ENCODE data around the gene TPK1. TPM values are rescaled to one million over a fixed set of nuclear protein-coding genes. Genes with fewer than 3 reads are reported as not detected.

Gene TPK1
- total RNA-seq, 1 donor from 2014 or later = 14.5 TPM

DNA sequence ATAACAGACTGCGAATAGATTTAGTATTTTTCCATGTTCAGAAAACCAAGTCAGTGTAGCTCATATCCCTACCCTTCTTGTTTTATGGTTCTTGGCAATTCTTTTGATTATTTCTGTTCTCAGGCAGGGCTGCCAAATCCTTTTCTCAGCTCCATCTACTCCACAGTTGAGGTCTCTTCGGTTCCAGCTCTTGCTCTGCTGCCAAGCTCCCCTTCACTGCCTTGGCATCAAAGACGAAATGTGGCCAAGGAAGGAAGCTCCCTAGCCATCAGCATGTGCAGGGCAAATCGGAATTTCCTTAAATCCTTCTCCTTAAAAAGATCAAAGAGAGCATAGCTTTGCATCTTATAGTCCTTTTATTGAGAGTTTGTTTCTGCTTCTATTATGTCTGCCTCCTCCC, 315.9 kb downstream of the TPK1 start:
- Mint-ChIP-seq H3K9me3 (no peaks in the 10 kb centered on the region), H3K4me3 (no peak overlapping the region), H3K27me3 (ENCODE audit: insufficient read depth, low read depth) (peaks cover 3% of the 10 kb centered on the region), H3K27ac (no peak overlapping the region), H3K4me1 (peaks cover 2% of the 10 kb centered on the region), H3K36me3 (no peaks in the 10 kb centered on the region)
- DNase-seq (ENCODE audit: low spot score) = no peak
- H3K79me2 ChIP-seq (ENCODE audit: low read depth) = no peaks in the 10 kb centered on the region
- H3K27ac ChIP-seq = no peak overlapping the region
- H3K9ac ChIP-seq = no peak overlapping the region
- H3F3A ChIP-seq (ENCODE audit: low read depth) = no peaks in the 10 kb centered on the region
- no peaks in the 10 kb centered on the region for H4K20me1 ChIP-seq (ENCODE audit: low read depth)
- no peaks in the 10 kb centered on the region for H3K36me3 ChIP-seq
- H2AFZ ChIP-seq (replicated peaks) = no peak overlapping the region
- no peaks in the 10 kb centered on the region for H3K4me1 ChIP-seq
- H3K9me3 ChIP-seq (ENCODE audit: low read depth) = no peaks in the 10 kb centered on the region
- no peak for TF ChIP-seq EZH2phosphoT487 (IDR thresholded peaks at IDR 0.05)
- no peak for TF ChIP-seq EZH2 (IDR thresholded peaks at IDR 0.05)
- TF ChIP-seq, protein P1, sequence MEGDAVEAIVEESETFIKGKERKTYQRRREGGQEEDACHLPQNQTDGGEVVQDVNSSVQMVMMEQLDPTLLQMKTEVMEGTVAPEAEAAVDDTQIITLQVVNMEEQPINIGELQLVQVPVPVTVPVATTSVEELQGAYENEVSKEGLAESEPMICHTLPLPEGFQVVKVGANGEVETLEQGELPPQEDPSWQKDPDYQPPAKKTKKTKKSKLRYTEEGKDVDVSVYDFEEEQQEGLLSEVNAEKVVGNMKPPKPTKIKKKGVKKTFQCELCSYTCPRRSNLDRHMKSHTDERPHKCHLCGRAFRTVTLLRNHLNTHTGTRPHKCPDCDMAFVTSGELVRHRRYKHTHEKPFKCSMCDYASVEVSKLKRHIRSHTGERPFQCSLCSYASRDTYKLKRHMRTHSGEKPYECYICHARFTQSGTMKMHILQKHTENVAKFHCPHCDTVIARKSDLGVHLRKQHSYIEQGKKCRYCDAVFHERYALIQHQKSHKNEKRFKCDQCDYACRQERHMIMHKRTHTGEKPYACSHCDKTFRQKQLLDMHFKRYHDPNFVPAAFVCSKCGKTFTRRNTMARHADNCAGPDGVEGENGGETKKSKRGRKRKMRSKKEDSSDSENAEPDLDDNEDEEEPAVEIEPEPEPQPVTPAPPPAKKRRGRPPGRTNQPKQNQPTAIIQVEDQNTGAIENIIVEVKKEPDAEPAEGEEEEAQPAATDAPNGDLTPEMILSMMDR (IDR thresholded peaks at IDR 0.05) = no peak
- no peak overlapping the region for H3K4me3 ChIP-seq
- no peaks in the 10 kb centered on the region for H3K27me3 ChIP-seq
- no peak overlapping the region for H3K4me2 ChIP-seq

DNA sequence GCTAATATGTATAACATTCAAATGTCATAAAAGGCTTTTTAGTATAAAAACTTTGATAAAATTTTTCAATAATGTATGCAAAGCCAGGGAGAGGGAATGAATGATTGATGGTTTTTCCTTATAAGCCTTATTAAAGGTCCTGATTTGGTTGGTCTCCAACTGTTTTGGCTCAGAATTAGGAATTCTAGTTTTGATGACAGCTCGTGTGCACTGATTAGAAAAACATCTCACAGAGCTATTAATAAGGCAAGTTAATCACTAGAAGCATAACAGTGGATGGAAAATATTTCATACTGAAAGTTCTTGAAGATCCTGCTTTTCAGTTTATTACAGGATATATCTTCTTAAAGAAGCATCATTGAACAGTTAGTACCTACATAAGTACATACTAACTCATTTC, 317.5 kb downstream of the TPK1 start:
- H4K20me1 ChIP-seq (ENCODE audit: low read depth) = no peaks in the 10 kb centered on the region
- DNase-seq (ENCODE audit: low spot score) = no peak
- no peaks in the 10 kb centered on the region for H3K4me1 ChIP-seq
- H3K36me3 ChIP-seq = no peaks in the 10 kb centered on the region
- H3K27me3 ChIP-seq = no peaks in the 10 kb centered on the region
- TF ChIP-seq, protein P1 (IDR thresholded peaks at IDR 0.05) = no peak
- TF ChIP-seq EZH2phosphoT487 (IDR thresholded peaks at IDR 0.05) (no peak), EZH2 (IDR thresholded peaks at IDR 0.05) (no peak)
- H3K9me3 ChIP-seq (ENCODE audit: low read depth) = no peaks in the 10 kb centered on the region
- H3K79me2 ChIP-seq (ENCODE audit: low read depth) = no peaks in the 10 kb centered on the region
- no peaks in the 10 kb centered on the region for H3F3A ChIP-seq (ENCODE audit: low read depth)
- no peak overlapping the region for H3K27ac ChIP-seq
- no peak overlapping the region for H2AFZ ChIP-seq (replicated peaks)
- Mint-ChIP-seq H3K4me3 (no peak overlapping the region), H3K27me3 (ENCODE audit: insufficient read depth, low read depth) (peaks cover 3% of the 10 kb centered on the region), H3K4me1 (peaks cover 4% of the 10 kb centered on the region), H3K27ac (no peak overlapping the region), H3K36me3 (no peaks in the 10 kb centered on the region), H3K9me3 (no peaks in the 10 kb centered on the region)
- H3K4me2 ChIP-seq = no peak overlapping the region
- no peak overlapping the region for H3K4me3 ChIP-seq
- no peak overlapping the region for H3K9ac ChIP-seq

DNA sequence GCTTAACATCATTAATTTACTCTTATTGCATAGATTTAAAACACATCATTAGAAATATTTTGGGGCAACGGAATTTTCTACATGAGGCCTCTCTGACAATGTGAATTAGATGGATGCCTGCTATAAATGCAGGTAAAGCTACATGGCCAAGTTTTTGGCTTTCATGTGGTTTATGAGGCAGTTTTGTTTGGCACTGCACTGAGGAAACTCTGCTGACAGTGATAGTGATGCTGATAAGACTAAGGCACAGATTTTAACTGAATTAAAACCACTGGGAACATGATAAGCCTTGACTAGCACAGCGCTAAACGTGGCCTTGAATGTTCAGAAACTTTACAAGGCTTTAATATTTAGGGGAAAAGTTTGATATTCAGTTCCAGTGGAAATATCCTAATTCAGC, 318.1 kb downstream of the TPK1 start:
- Mint-ChIP-seq H3K4me1 (peaks cover 4% of the 10 kb centered on the region), H3K9me3 (no peaks in the 10 kb centered on the region), H3K36me3 (no peaks in the 10 kb centered on the region), H3K4me3 (no peak overlapping the region), H3K27me3 (ENCODE audit: insufficient read depth, low read depth) (peaks cover 3% of the 10 kb centered on the region), H3K27ac (no peak overlapping the region)
- H3K4me3 ChIP-seq = no peak overlapping the region
- H3K4me2 ChIP-seq = no peak overlapping the region
- H3K9me3 ChIP-seq (ENCODE audit: low read depth) = no peaks in the 10 kb centered on the region
- H3K4me1 ChIP-seq = no peaks in the 10 kb centered on the region
- no peaks in the 10 kb centered on the region for H4K20me1 ChIP-seq (ENCODE audit: low read depth)
- H3F3A ChIP-seq (ENCODE audit: low read depth) = no peaks in the 10 kb centered on the region
- DNase-seq (ENCODE audit: low spot score) = no peak
- H3K27me3 ChIP-seq = no peaks in the 10 kb centered on the region
- no peak overlapping the region for H3K27ac ChIP-seq
- H3K79me2 ChIP-seq (ENCODE audit: low read depth) = no peaks in the 10 kb centered on the region
- H3K36me3 ChIP-seq = no peaks in the 10 kb centered on the region
- no peak for TF ChIP-seq EZH2phosphoT487 (IDR thresholded peaks at IDR 0.05)
- TF ChIP-seq EZH2 (IDR thresholded peaks at IDR 0.05) = no peak
- TF ChIP-seq, protein P1 (IDR thresholded peaks at IDR 0.05) = no peak
- H3K9ac ChIP-seq = no peak overlapping the region
- H2AFZ ChIP-seq (replicated peaks) = no peak overlapping the region

Measured in neural progenitor cell (in vitro differentiated cells).